NCI-H446 treated with DMSO at 0.1 percent for 48 hours (cell line): ENCODE results near the gene ANXA11.
A peak's percentile ranks its signal among the peaks of the same experiment; 100 is the strongest.

Source experiments
- DNase-seq: peaks from one replicate; lab custom pipeline; 2025; lab: John Stamatoyannopoulos, UW

ANXA11 gene

GRCh38 chr10:80165173-80165572 lies 40.2 kb downstream of the ANXA11 start:
- no peak for DNase-seq

- no peak for DNase-seq
Observed at GRCh38 chr10:80164596-80164995, 40.7 kb downstream of the ANXA11 start.

GRCh38 chr10:80163741-80164341 lies 41.5 kb downstream of the ANXA11 start:
- DNase-seq = no peak

GRCh38 chr10:80161321-80162083 lies 43.8 kb downstream of the ANXA11 start:
- DNase-seq = no peak

GRCh38 chr10:80160361-80161320 lies 44.7 kb downstream of the ANXA11 start:
- no peak for DNase-seq

- no peak for DNase-seq
Observed at GRCh38 chr10:80159166-80159873, 46.0 kb downstream of the ANXA11 start.

GRCh38 chr10:80158598-80159127 lies 46.7 kb downstream of the ANXA11 start:
- peak; percentile 80 for DNase-seq

GRCh38 chr10:80158126-80158525 lies 47.2 kb downstream of the ANXA11 start:
- no peak for DNase-seq

GRCh38 chr10:80157561-80157960 lies 47.8 kb downstream of the ANXA11 start:
- DNase-seq = no peak

- DNase-seq = no peak
Observed at GRCh38 chr10:80156216-80156615, 49.1 kb downstream of the ANXA11 start.

GRCh38 chr10:80155696-80156215 lies 49.6 kb downstream of the ANXA11 start:
- DNase-seq = no peak

GRCh38 chr10:80154978-80155695 lies 50.2 kb downstream of the ANXA11 start:
- DNase-seq = no peak

- DNase-seq = no peak
Observed at GRCh38 chr10:80154626-80154977, 50.7 kb downstream of the ANXA11 start.

GRCh38 chr10:80153460-80153859 lies 51.9 kb downstream of the ANXA11 start:
- no peak for DNase-seq

- no peak for DNase-seq
Observed at GRCh38 chr10:80152820-80153219, 52.5 kb downstream of the ANXA11 start.

- DNase-seq = no peak
Observed at GRCh38 chr10:80150172-80150571, 55.2 kb downstream of the ANXA11 start.

- no peak for DNase-seq
Observed at GRCh38 chr10:80149123-80149522, 56.2 kb downstream of the ANXA11 start.

GRCh38 chr10:80148166-80148805 lies 57.1 kb downstream of the ANXA11 start:
- no peak for DNase-seq

- no peak for DNase-seq
Observed at GRCh38 chr10:80146918-80147317, 58.4 kb downstream of the ANXA11 start.
